ENCODE measurements around the gene RAB4A.
"Not testable (repeated sequence)": the region's sequence is repeated elsewhere in the genome, so short reads cannot be mapped to it uniquely, and the experiment has no call there.

RAB4A gene

GRCh38 chr1:229272164-229273158 is 1.6 kb downstream of the RAB4A start:
- no peak for DNase-seq (ENCODE audit: low read depth)

- no peak for DNase-seq (ENCODE audit: low read depth)
These were observed 2.8 kb downstream of the RAB4A start for GRCh38 chr1:229273507-229274232.

DNA sequence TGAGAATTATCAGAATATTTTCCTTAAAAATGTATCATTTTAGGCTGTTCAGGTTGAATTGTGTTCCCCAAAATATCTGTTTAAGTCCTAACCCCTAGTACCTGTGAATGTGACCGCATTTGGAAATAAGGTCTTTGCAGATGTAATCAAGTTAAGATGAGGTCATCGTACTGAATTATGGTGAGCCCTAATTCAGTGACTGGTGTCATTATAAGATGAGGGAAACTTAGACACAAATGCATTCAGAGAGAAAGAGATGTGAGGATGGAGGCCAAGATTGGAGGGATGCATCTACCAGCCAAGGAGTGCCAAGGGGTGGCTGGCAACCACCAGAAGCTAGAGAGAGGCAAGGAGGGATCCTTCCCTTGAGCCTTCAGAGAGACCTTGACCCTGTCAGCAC is 4.1 kb downstream of the RAB4A start:
- no peak for DNase-seq (ENCODE audit: low read depth)

DNA sequence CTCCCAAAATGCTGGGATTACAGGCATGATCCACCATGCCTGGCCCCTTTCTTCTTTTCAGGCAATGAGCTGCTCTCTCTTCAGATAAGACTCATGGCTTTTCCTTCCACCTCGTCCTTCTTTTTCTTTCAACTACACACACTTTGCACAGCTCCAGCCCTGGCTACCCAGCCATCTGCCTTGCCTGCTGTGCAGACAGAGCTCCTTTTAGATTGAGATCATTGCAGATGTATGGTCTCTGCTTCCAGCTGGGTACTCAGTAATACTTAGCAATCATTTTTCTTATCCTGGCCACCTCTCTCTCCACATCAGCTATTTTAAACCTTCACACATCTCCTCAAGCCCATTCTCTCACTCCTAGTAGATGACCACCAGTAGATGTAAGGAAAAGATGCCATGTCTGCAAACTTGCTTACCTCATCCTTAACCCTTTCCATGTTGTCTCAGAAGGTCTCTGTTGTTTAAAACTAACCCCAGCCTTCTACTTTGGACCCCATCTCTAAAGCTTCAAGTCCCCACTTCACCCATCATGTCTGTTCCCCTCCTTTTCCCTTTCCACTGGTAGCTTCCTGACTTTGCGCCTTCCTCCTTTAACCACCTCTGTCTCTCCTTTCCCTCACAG is 7.3 kb downstream of the RAB4A start:
- no peak for DNase-seq (ENCODE audit: low read depth)

GRCh38 chr1:229279242-229279641 is 8.3 kb downstream of the RAB4A start:
- no peak for DNase-seq (ENCODE audit: low read depth)

GRCh38 chr1:229280037-229280828 is 9.3 kb downstream of the RAB4A start:
- DNase-seq (ENCODE audit: low read depth) = no peak

GRCh38 chr1:229280921-229281320 is 10.0 kb downstream of the RAB4A start:
- DNase-seq (ENCODE audit: low read depth) = no peak

DNA sequence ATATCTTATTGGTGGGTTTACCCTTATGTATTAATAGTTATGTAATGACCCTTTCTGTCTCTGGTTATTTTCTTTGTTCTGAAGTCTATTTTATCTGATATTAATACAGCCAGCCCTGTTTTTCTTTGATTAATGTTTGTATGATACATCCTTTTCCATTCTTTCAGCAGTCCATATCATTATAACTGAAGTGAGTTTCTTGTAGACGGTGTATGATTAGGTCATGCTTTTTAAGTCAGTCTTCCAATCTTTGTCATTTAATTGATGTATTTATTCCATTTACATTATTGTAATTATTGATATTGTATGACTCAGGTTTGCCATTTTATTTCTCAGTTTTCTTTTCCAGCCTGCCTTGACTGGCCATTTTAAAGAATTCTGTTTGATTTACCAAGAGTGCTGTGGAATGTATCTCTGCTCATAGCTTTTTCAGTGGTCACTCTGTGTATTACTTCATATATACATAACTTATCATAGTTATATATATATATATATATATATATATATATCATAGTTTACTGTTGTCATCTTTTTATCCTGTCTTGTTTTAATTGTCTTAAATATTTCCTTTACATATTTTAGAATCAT is 10.5 kb downstream of the RAB4A start:
- no peak for DNase-seq (ENCODE audit: low read depth)

- DNase-seq (ENCODE audit: low read depth) = no peak
These were observed 11.4 kb downstream of the RAB4A start for GRCh38 chr1:229282295-229282823.

DNA sequence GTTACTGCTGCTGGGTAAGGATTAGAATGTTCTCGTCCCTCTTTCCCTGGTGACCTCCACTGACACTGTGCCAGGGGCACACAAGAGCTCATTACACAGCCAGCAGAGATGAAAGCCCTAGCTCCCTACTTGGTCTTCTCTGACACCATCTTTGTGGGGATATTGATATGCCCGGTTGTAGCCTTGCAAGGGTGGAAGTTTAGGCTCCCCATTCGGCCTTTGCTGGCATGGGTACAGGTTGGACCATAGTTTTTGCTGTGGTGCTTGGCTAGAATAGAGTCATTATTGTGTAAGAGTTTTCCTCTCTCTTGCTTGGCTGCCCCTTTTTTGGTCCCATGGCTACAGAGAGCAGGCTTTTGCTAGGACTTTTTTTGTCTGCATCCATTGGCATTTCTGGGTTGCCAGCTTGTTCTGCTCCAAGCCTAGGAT is 12.3 kb downstream of the RAB4A start:
- no peak for DNase-seq (ENCODE audit: low read depth)

- no peak for DNase-seq (ENCODE audit: low read depth)
These were observed 14.0 kb downstream of the RAB4A start for GRCh38 chr1:229284887-229285286.

DNA sequence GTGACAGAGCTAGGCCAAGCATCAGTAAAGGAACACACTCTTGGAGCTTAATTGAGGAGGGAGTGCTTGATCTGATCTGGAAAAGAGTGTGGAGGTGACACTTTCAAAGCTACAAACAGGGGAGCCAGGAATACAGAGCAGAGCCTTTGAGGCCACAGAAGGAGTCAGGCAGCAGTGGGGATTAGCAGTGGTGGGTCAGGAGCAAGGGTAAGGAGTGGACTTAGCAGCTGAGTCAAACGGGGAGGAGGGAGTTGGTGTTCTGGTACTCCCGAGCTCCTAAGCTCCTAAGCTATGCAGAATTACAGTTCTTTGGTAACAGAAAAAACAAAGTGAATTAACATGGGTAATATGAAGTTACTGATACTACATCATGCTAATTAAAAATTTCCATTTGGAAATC is 14.5 kb downstream of the RAB4A start:
- no peak for DNase-seq (ENCODE audit: low read depth)

DNA sequence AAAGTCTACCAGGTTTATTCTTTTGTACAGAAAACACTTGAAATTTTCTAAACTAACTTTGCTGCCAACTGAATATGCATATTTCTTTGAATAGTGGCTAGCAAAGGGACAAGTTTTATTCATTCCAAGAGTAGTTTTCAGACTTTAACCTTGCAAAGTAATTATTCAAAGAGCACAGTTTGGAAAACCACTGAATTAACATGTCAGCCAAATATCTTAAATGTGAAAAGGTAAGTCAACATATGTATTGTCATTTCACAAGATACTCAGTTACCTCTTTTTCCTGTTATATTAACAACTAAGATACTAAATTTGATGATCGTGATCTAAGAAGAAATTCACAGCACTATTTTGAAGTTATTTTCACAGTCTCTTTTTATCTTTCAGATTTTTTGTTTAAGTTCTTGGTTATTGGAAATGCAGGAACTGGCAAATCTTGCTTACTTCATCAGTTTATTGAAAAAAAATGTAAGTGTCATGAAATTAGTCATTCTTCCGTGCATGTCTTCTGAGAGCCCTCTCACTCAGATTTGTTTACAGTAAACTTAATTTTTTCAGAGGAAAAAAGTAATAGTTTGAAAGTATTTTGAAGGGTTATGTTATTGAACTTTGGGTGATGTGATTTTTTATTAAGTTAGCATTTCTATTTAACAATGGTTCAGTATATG is 15.3 kb downstream of the RAB4A start:
- DNase-seq (ENCODE audit: low read depth) = no peak

- no peak for DNase-seq (ENCODE audit: low read depth)
These were observed 16.4 kb downstream of the RAB4A start for GRCh38 chr1:229287267-229287666.

GRCh38 chr1:229288516-229288915 is 17.6 kb downstream of the RAB4A start:
- DNase-seq (ENCODE audit: low read depth) = no peak

GRCh38 chr1:229291686-229292085 is 20.8 kb downstream of the RAB4A start:
- DNase-seq (ENCODE audit: low read depth) = not testable (repeated sequence)

DNA sequence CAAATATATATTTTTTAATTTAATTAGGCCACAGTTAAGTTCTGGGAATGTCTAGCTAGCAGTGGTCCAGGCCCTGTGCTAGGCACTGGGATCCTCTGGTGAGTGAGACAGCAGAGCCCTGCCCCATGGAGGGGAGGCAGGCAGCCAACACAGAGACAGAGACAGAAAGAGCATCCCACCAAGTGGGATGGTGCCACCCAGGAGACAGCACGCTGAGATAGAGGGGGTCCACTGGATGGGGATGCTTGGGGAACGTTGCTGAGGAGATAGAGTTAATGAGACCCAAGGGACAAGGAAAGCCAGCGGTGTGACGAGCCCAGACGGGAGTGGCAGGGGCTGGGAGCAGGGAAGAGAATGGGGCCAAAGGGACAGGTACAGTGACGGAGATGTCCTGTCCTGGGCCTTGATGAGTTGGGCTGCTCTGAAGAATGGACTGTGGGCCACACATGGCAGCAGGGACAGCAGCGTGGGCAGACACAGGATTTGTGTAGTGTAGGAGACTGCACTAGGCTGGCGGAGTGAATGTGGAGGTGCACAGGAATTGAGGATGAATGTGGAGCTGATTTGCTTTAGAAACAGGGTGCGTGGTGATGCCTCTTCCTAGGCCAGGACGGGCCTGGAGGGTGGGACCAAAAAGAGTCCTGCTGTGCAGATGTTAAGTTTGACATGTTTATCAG is 22.8 kb downstream of the RAB4A start:
- DNase-seq (ENCODE audit: low read depth) = no peak

- DNase-seq (ENCODE audit: low read depth) = no peak
These were observed 24.8 kb downstream of the RAB4A start for GRCh38 chr1:229295745-229296144.

GRCh38 chr1:229296541-229296941 is 25.6 kb downstream of the RAB4A start:
- peak; percentile 59 for DNase-seq (ENCODE audit: low read depth)

DNA sequence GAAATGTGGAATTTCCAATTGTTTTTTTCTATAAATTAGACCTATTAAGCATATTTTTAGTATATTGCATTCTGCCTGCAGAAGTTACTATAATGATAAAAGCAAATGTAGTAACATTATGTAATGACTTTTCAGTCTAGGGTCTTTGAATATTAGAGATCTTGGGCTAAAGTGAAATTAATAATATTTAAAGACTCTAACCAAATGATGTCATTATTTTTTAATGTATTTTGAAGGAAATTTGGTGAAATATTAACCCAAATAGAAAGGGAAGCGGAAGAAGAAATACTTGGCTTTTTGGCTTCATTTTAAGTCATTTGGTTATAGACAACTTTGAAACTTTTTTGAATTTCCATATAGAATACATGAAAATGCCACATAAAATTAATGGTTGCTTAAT is 26.8 kb downstream of the RAB4A start:
- no peak for DNase-seq (ENCODE audit: low read depth)
